Germinal center (tissue), 1 donor: ENCODE results near the gene TBCA.
"Not testable (repeated sequence)": the region's sequence is repeated elsewhere in the genome, so short reads cannot be mapped to it uniquely, and the experiment has no call there.

ENCODE experiments used
- DNase-seq: peaks from one replicate; pipeline ENCODE4 v3.0.0; 2012; ENCODE audit warnings: mixed read lengths, low spot score

TBCA gene

GRCh38 chr5:77772729-77773128 is 3.4 kb downstream of the TBCA start:
- DNase-seq, result no peak

GRCh38 chr5:77771452-77771851 is 4.7 kb downstream of the TBCA start:
- no peak for DNase-seq

- DNase-seq, result no peak
Measured at GRCh38 chr5:77770293-77771005, 5.7 kb downstream of the TBCA start.

- DNase-seq, result no peak
Measured at GRCh38 chr5:77768978-77769377, 7.2 kb downstream of the TBCA start.

- no peak for DNase-seq
Measured at GRCh38 chr5:77767301-77767700, 8.8 kb downstream of the TBCA start.

GRCh38 chr5:77761606-77762005 is 14.5 kb downstream of the TBCA start:
- no peak for DNase-seq

GRCh38 chr5:77758141-77758938 is 17.8 kb downstream of the TBCA start:
- no peak for DNase-seq

GRCh38 chr5:77751328-77752023 is 24.7 kb downstream of the TBCA start:
- no peak for DNase-seq

GRCh38 chr5:77750928-77751327 is 25.2 kb downstream of the TBCA start:
- DNase-seq, result not testable (repeated sequence)

- no peak for DNase-seq
Measured at GRCh38 chr5:77748160-77748559, 28.0 kb downstream of the TBCA start.

GRCh38 chr5:77744116-77744515 is 32.0 kb downstream of the TBCA start:
- DNase-seq, result no peak

- no peak for DNase-seq
Measured at GRCh38 chr5:77743181-77743580, 33.0 kb downstream of the TBCA start.

GRCh38 chr5:77741608-77742007 is 34.5 kb downstream of the TBCA start:
- DNase-seq, result no peak

- DNase-seq, result no peak
Measured at GRCh38 chr5:77734885-77735284, 41.3 kb downstream of the TBCA start.

- no peak for DNase-seq
Measured at GRCh38 chr5:77733130-77733529, 43.0 kb downstream of the TBCA start.

- DNase-seq, result no peak
Measured at GRCh38 chr5:77727190-77727589, 48.9 kb downstream of the TBCA start.

GRCh38 chr5:77725616-77726015 is 50.5 kb downstream of the TBCA start:
- DNase-seq, result no peak

- no peak for DNase-seq
Measured at GRCh38 chr5:77724934-77725333, 51.2 kb downstream of the TBCA start.

- no peak for DNase-seq
Measured at GRCh38 chr5:77719666-77720363, 56.3 kb downstream of the TBCA start.

- DNase-seq, result no peak
Measured at GRCh38 chr5:77718934-77719610, 57.1 kb downstream of the TBCA start.

- DNase-seq, result no peak
Measured at GRCh38 chr5:77709993-77710685, 66.0 kb downstream of the TBCA start.
